Mononuclear cell (primary cell): ENCODE data around the gene PAX2. TPM values are rescaled to one million over a fixed set of nuclear protein-coding genes. Genes with fewer than 3 reads are reported as not detected.

Experiments
- H3K27me3 ChIP-seq: 2 replicates; pipeline ENCODE4 v1.6.0; 2011; ENCODE audit warnings: low read length, control low read depth; ENCODE audit not compliant: insufficient read depth
- H3K4me1 ChIP-seq: 2 replicates; pipeline ENCODE4 v1.5.1; 2011; ENCODE audit warnings: mild to moderate bottlenecking, low read length, control low read depth; ENCODE audit not compliant: insufficient read depth
- H3K4me3 ChIP-seq: 2 replicates; pipeline ENCODE4 v1.5.1; 2011; ENCODE audit warnings: mild to moderate bottlenecking, low read length, moderate library complexity
- H3K9me3 ChIP-seq: 2 replicates; pipeline ENCODE4 v1.5.1; 2011; ENCODE audit warnings: low read depth, mild to moderate bottlenecking, control low read depth, low read length
- total RNA-seq: library from RNA; depleted of rRNA; stranded (reverse); fragments of >200 nt; gene quantifications from one replicate; pipeline ENCODE4 v1.2.3, GENCODE V29; 2012

PAX2 gene
- total RNA-seq, 1 donor = not detected

GRCh38 chr10:100775871-100776270 is 30.5 kb downstream of the PAX2 start:
- peaks cover 4% of the 10 kb centered on the region for H3K27me3 ChIP-seq

GRCh38 chr10:100776671-100777070 is 31.3 kb downstream of the PAX2 start:
- no peaks in the 10 kb centered on the region for H3K9me3 ChIP-seq
- peaks cover 4% of the 10 kb centered on the region for H3K27me3 ChIP-seq
- H3K4me1 ChIP-seq = no peaks in the 10 kb centered on the region
- H3K4me3 ChIP-seq = no peak overlapping the region

More at GRCh38 chr10:100775871-100776270, 30.5 kb downstream of the PAX2 start:
- Histone ChIP-seq H3K4me1 (no peaks in the 10 kb centered on the region), H3K4me3 (no peak overlapping the region), H3K9me3 (no peaks in the 10 kb centered on the region)

GRCh38 chr10:100779329-100779728 is 33.9 kb downstream of the PAX2 start:
- Histone ChIP-seq H3K4me1 (no peaks in the 10 kb centered on the region), H3K27me3 (peaks cover 4% of the 10 kb centered on the region), H3K9me3 (no peaks in the 10 kb centered on the region), H3K4me3 (no peak overlapping the region)

- Histone ChIP-seq H3K9me3 (no peaks in the 10 kb centered on the region), H3K27me3 (peaks cover 4% of the 10 kb centered on the region), H3K4me3 (no peak overlapping the region), H3K4me1 (no peaks in the 10 kb centered on the region)
Measured at GRCh38 chr10:100780324-100780723, 34.9 kb downstream of the PAX2 start.

- no peaks in the 10 kb centered on the region for H3K9me3 ChIP-seq
- no peaks in the 10 kb centered on the region for H3K4me1 ChIP-seq
- no peak overlapping the region for H3K4me3 ChIP-seq
- H3K27me3 ChIP-seq = peaks cover 4% of the 10 kb centered on the region
Measured at GRCh38 chr10:100781145-100781665, 35.8 kb downstream of the PAX2 start.

- H3K4me3 ChIP-seq = no peak overlapping the region
- H3K9me3 ChIP-seq = no peaks in the 10 kb centered on the region
- H3K4me1 ChIP-seq = no peaks in the 10 kb centered on the region
- H3K27me3 ChIP-seq = peaks cover 2% of the 10 kb centered on the region
Measured at GRCh38 chr10:100782461-100783244, 37.3 kb downstream of the PAX2 start.

- no peak overlapping the region for H3K4me3 ChIP-seq
- H3K27me3 ChIP-seq = peaks cover 2% of the 10 kb centered on the region
- no peaks in the 10 kb centered on the region for H3K4me1 ChIP-seq
- no peaks in the 10 kb centered on the region for H3K9me3 ChIP-seq
Measured at GRCh38 chr10:100784126-100784525, 38.7 kb downstream of the PAX2 start.

- Histone ChIP-seq H3K4me3 (no peak overlapping the region), H3K9me3 (no peaks in the 10 kb centered on the region), H3K27me3 (peaks cover 2% of the 10 kb centered on the region), H3K4me1 (no peaks in the 10 kb centered on the region)
Measured at GRCh38 chr10:100786591-100786990, 41.2 kb downstream of the PAX2 start.

- Histone ChIP-seq H3K9me3 (no peaks in the 10 kb centered on the region), H3K27me3 (peaks cover 2% of the 10 kb centered on the region), H3K4me1 (no peaks in the 10 kb centered on the region), H3K4me3 (no peak overlapping the region)
Measured at GRCh38 chr10:100788002-100788903, 42.9 kb downstream of the PAX2 start.

GRCh38 chr10:100790761-100791208 is 45.4 kb downstream of the PAX2 start:
- Histone ChIP-seq H3K4me3 (no peak overlapping the region), H3K27me3 (peaks cover 8% of the 10 kb centered on the region), H3K9me3 (no peaks in the 10 kb centered on the region), H3K4me1 (no peaks in the 10 kb centered on the region)

- peaks cover 7% of the 10 kb centered on the region for H3K27me3 ChIP-seq
- H3K9me3 ChIP-seq = no peaks in the 10 kb centered on the region
- H3K4me1 ChIP-seq = no peaks in the 10 kb centered on the region
- H3K4me3 ChIP-seq = no peak overlapping the region
Measured at GRCh38 chr10:100791369-100792058, 46.1 kb downstream of the PAX2 start.

- Histone ChIP-seq H3K4me3 (no peak overlapping the region), H3K4me1 (no peaks in the 10 kb centered on the region), H3K9me3 (no peaks in the 10 kb centered on the region), H3K27me3 (peaks cover 9% of the 10 kb centered on the region)
Measured at GRCh38 chr10:100792574-100792973, 47.2 kb downstream of the PAX2 start.

- no peak overlapping the region for H3K4me3 ChIP-seq
- H3K9me3 ChIP-seq = no peaks in the 10 kb centered on the region
- no peaks in the 10 kb centered on the region for H3K4me1 ChIP-seq
- peaks cover 9% of the 10 kb centered on the region for H3K27me3 ChIP-seq
Measured at GRCh38 chr10:100793055-100793454, 47.7 kb downstream of the PAX2 start.

GRCh38 chr10:100799881-100800280 is 54.5 kb downstream of the PAX2 start:
- Histone ChIP-seq H3K9me3 (no peaks in the 10 kb centered on the region), H3K4me3 (no peak overlapping the region), H3K27me3 (peaks cover 19% of the 10 kb centered on the region), H3K4me1 (no peaks in the 10 kb centered on the region)

GRCh38 chr10:100800931-100801330 is 55.5 kb downstream of the PAX2 start:
- Histone ChIP-seq H3K4me1 (no peaks in the 10 kb centered on the region), H3K4me3 (no peak overlapping the region), H3K9me3 (no peaks in the 10 kb centered on the region), H3K27me3 (peaks cover 16% of the 10 kb centered on the region)
